GM19468 (cell line): ENCODE measurements around the gene FAM120A.

Experiments
- ATAC-seq: cut with Tn5 transposase; IDR thresholded peaks from one replicate; pipeline ENCODE4 v1.9.1; 2021; ENCODE audit warnings: mild to moderate bottlenecking, moderate library complexity, moderate number of reproducible peaks; ENCODE audit not compliant: unreplicated experiment; ENCODE audit errors: extremely low read depth

FAM120A gene

GRCh38 chr9:93603906-93604326, 152.4 kb downstream of the FAM120A start:
- no peak for ATAC-seq

GRCh38 chr9:93606187-93606586, 154.7 kb downstream of the FAM120A start:
- ATAC-seq: no peak

GRCh38 chr9:93610206-93610605, 158.7 kb downstream of the FAM120A start:
- ATAC-seq: no peak

GRCh38 chr9:93612052-93612795, 160.7 kb downstream of the FAM120A start:
- ATAC-seq: no peak

- no peak for ATAC-seq
These were observed 161.3 kb downstream of the FAM120A start for GRCh38 chr9:93612796-93613154.

- no peak for ATAC-seq
These were observed 161.7 kb downstream of the FAM120A start for GRCh38 chr9:93613174-93613573.

GRCh38 chr9:93613791-93614190, 162.3 kb downstream of the FAM120A start:
- ATAC-seq: no peak

GRCh38 chr9:93614830-93615468, 163.5 kb downstream of the FAM120A start:
- no peak for ATAC-seq
